GM19099 (cell line): ENCODE data around the gene GGNBP2.

Experiments
- POLR2A ChIP-seq: IDR thresholded peaks from 3 replicates; pipeline ENCODE4 v1.6.1; 2011; ENCODE audit warnings: low read depth; ENCODE audit not compliant: insufficient read length; ENCODE audit errors: extremely low read depth

The GGNBP2 gene

DNA sequence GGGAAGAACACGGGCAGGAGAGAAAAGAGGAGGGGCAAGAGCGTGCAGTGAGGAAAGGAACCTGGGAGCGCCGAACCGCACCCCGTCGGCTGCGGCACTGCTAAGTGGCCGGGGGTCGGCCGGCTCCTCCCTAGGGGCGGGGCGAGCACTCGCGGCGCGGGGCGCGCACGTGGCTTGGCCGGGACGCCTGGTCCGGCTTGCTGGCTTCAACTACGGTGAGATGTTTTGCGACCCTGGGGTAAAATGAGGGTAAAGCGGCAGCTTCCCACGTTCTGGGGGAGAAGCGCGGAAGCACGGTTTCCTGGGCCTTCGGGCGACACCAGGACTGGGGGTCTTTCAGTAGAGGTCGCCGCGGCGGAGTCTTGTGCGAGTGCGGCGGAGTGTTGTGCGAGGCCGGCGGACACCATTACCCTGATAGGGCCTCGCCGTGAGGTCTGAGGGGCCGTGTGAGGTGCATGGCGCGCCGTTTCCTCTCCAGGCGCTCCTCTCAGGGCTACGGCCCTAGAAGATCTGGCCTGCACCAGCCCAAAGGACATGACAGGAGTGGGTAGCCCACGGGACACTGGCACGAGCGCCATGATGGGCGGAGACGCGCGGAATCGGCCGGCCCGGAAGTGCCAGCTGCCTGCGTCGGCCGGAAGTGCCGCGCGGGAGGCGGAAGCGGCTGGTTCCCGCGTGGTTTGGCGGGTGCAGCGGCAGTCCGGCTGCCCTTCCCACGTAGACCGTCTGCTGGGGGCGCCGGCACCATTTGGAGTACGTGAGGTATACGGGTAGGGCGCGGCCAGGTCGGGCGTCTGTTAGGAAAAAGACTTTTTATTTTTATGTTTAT, 9.7 kb upstream of the GGNBP2 start, which contains the start of the genes MYO19 and PIGW:
MYO19 (minus strand) TSS at position 29 of the 829 bp plus-strand sequence. CDS start 2,330 bp downstream, outside the sequence.
PIGW (plus strand) TSS at position 148 of the 829 bp plus-strand sequence. CDS start 2,115 bp downstream, outside the sequence.
- TF ChIP-seq POLR2A: peak; percentile 97

DNA sequence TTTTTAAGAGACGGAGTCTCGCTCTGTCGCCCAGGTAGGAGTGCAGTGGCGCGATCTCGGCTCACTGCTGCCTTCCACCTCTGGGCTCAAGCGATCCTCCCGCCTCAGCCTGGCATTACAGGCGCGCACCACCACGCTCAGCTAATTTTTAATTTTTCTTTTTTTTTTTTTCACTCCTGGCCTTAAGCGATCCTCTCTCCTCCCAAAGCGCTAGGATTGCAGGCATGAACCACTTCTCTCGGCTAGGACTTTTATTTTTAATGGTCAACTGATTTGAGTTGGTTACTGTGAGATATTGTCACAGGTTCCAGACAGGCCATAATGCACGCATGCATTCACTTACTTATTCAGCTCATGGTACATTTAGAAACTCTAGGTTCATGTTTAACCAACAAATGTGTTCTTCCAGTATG, 9.0 kb upstream of the GGNBP2 start:
- no peak for TF ChIP-seq POLR2A

- no peak for TF ChIP-seq POLR2A
These were observed 4.0 kb upstream of the GGNBP2 start for GRCh38 chr17:36540696-36541095.

DNA sequence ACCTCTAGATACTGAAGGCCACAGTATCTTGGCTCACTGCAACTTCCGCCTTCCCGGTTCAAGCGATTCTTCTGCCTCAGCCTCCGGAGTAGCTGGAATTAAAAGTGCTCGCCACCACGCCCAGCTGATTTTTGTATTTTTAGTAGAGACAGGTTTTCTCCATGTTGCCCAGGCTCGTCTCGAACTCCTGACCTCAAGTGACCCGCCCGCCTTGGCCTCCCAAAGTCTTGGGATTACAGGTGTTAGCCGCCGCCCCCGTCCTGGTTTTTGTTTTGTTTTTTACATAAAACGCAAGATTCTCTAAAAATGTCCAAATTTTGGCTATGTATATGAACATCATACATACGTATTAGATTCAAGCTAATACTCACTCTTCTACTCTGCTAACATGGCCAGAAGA, 2.0 kb upstream of the GGNBP2 start:
- no peak for TF ChIP-seq POLR2A

DNA sequence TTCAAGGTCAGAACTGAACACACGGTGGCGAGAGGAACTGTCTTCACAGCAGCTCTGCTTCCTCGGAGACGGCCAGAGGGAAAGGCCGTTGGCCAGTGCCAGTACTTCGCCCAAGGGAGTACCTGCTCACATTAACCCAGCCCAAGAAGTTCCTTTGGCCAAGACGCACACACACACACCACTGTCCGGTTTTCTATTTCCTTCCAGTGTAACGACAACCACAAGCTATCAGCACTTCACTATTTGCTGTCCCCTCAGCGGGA, 744 bp upstream of the GGNBP2 start:
- TF ChIP-seq POLR2A: no peak

DNA sequence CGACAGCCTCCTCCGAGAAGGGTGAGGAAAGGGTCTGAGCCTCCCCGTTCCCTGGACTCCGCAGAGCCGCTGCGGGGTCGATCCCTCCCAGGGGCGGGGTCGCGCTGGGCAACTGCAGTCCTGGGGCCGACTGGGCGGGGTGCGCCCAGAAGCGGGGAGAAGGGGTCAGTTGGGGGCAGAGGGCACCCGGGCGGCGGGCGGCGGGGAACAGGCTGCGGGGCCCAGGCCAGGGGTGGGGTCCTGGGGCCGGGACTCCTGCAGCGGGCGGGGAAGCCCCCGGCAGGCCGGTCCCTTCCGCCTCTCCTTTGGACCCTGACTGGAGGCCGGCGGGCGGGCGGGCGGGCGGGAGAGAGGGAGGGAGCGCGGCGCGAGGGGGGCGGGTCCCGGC, 352 bp downstream of the GGNBP2 start:
- peak; percentile 67 for TF ChIP-seq POLR2A

- peak; percentile 53 for TF ChIP-seq POLR2A
These were observed 1.0 kb downstream of the GGNBP2 start for GRCh38 chr17:36545465-36546417.

- no peak for TF ChIP-seq POLR2A
These were observed 1.8 kb downstream of the GGNBP2 start for GRCh38 chr17:36546418-36547093.

DNA sequence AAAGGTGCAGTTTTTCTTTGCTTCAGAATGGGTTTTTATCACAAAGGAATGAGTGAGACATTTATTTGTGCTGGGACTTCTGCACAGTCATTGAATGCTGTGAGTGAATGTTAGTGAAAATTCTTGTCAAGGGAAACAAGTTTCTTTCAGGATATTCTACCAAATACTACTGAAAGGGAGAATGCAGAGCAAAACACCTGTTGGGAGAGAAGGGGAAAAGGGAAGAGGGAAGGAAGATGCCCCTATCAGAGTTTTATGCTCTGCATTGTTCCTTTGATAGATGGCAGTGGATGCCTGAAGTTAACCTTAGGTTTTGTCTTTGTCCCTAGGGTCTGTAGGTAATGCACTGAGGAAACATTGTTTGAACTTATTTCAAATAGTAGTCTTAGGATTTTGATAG, 3.1 kb downstream of the GGNBP2 start:
- no peak for TF ChIP-seq POLR2A

GRCh38 chr17:36550491-36551417, 6.0 kb downstream of the GGNBP2 start:
- TF ChIP-seq POLR2A: no peak

GRCh38 chr17:36553459-36553858, 8.7 kb downstream of the GGNBP2 start:
- no peak for TF ChIP-seq POLR2A

DNA sequence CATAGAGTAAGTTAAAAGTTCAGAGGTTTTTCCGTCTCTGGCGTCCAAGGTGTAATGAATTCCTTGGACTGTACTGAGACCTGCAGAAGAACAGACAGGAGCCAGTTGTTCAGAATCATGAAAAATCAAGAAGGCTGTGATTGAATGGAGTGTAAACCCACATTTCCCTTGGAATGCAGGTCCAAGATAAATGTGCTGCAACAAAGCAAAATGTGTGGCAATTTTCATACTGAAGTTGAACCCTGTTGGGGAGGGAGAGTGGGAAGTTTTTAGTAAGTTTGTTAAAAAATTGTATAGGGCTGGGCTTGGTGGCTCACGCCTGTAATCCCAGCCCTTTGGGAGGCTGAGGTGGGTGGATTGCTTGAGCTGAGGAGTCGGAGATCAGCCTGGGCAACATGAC, 21.4 kb downstream of the GGNBP2 start:
- no peak for TF ChIP-seq POLR2A

- TF ChIP-seq POLR2A: no peak
These were observed 30.3 kb downstream of the GGNBP2 start for GRCh38 chr17:36575028-36575427.

DNA sequence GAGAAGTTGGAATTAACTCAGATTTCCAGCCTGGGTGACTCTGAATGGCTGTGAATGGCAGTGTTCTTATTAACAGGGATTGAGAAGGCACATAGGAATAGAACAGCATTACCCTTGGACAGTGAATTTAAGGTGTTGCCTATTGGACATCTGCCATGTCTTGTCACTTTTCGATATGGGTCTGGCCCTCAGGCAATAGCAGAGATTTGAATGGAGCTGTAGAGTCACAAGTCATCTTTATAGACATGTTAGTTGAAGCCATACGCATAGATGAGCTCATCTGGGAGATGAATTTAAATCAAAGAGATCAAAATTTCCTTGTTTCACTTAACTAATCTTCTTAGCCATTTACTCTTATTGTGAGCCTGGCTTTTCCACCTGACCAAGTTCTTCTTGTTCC, 32.1 kb downstream of the GGNBP2 start:
- no peak for TF ChIP-seq POLR2A
